Skeletal muscle tissue (tissue), 4 donors: ENCODE data around the gene GCGR. TPM values are rescaled to one million over a fixed set of nuclear protein-coding genes. Genes with fewer than 3 reads are reported as not detected.

Source experiments
- H3K27ac ChIP-seq: one replicate; pipeline ENCODE4 v1.7.0; 2013; ENCODE audit warnings: mild to moderate bottlenecking, low read depth, low read length, inconsistent platforms
- H3K27me3 ChIP-seq, 3 donors: one replicate each; pipeline ENCODE4 v1.7.0; 2013; ENCODE audit warnings: low read length in 3 of 3; ENCODE audit not compliant: control insufficient read depth in 3 of 3, insufficient read depth in 3 of 3
- H3K36me3 ChIP-seq, 3 donors: one replicate each; pipeline ENCODE4 v1.7.0; 2013; ENCODE audit warnings: low read length in 3 of 3; ENCODE audit not compliant: control insufficient read depth in 3 of 3, insufficient read depth in 3 of 3
- H3K4me1 ChIP-seq, 3 donors: one replicate each; pipeline ENCODE4 v1.7.0; 2013; ENCODE audit warnings: low read length in 3 of 3, mild to moderate bottlenecking in 3 of 3; ENCODE audit not compliant: control insufficient read depth in 3 of 3, insufficient read depth in 3 of 3
- H3K4me3 ChIP-seq, 3 donors: one replicate each; pipeline ENCODE4 v1.7.0; 2013; ENCODE audit warnings: low read length in 3 of 3
- H3K9ac ChIP-seq, 3 donors: one replicate each; pipeline ENCODE4 v1.7.0; 2013; ENCODE audit warnings: low read length in 3 of 3, mild to moderate bottlenecking in 3 of 3, moderate library complexity in 2 of 3, low read depth in 1 of 3
- H3K9me3 ChIP-seq, 3 donors: one replicate each; pipeline ENCODE4 v1.7.0; 2013; ENCODE audit warnings: low read length in 3 of 3; ENCODE audit not compliant: control insufficient read depth in 3 of 3
- total RNA-seq: library from RNA; depleted of rRNA; stranded (reverse); fragments of >200 nt; gene quantifications from one replicate; pipeline ENCODE4 v1.2.3, GENCODE V29; 2014
- donor health status: Osteomylitis.

Gene GCGR
- total RNA-seq, 1 donor from 2014 or later = not detected

- H3K4me3 ChIP-seq = peak within 1 kb of the TSS; percentile 80 to 91 (median 89)
- peak within 1 kb of the TSS; percentile 86 to 93 (median 92) for H3K9ac ChIP-seq
- peaks cover 24 to 28% (median 25%) of the 10 kb centered on the region in 3 donors for H3K36me3 ChIP-seq
- H3K4me1 ChIP-seq = peaks cover 54 to 61% (median 57%) of the 10 kb centered on the region in 3 donors
- H3K27ac ChIP-seq = peak within 1 kb of the TSS; percentile 87
- H3K27me3 ChIP-seq = no peaks in the 10 kb centered on the region
- no peaks in the 10 kb centered on the region for H3K9me3 ChIP-seq
Measured at GRCh38 chr17:81859906-81860755, 56.2 kb downstream of the GCGR start, which contains the start of gene P4HB. TSS of gene P4HB (minus strand) at chr17:81860535. CDS start at chr17:81860471, 64 bp downstream.

GRCh38 chr17:81860756-81861568 is 57.0 kb downstream of the GCGR start:
- Histone ChIP-seq H3K4me3 (peak overlapping the region; percentile 66 to 91 (median 89)), H3K4me1 (peaks cover 54 to 59% (median 56%) of the 10 kb centered on the region in 3 donors), H3K36me3 (peaks cover 19 to 21% (median 20%) of the 10 kb centered on the region in 3 donors)

GRCh38 chr17:81863123-81863675 is 59.2 kb downstream of the GCGR start:
- Histone ChIP-seq H3K4me1 (peaks cover 60 to 72% (median 61%) of the 10 kb centered on the region in 3 donors), H3K27me3 (no peaks in the 10 kb centered on the region), H3K9ac (peak overlapping the region in 2 of 3 donors; percentile 22 to 51), H3K9me3 (no peaks in the 10 kb centered on the region), H3K4me3 (peak overlapping the region in 1 of 3 donors; percentile 13), H3K36me3 (peaks cover 15 to 18% (median 17%) of the 10 kb centered on the region in 3 donors), H3K27ac (peak overlapping the region; percentile 7)

More at GRCh38 chr17:81860756-81861568, 57.0 kb downstream of the GCGR start:
- no peaks in the 10 kb centered on the region for H3K9me3 ChIP-seq
- no peaks in the 10 kb centered on the region for H3K27me3 ChIP-seq
- H3K27ac ChIP-seq = peak overlapping the region; percentile 80
- H3K9ac ChIP-seq = peak overlapping the region; percentile 78 to 93 (median 86)

Other genes starting within 250 kb of the GCGR start
- 43.8 TPM for gene NPLOC4, start 167.0 kb upstream of the GCGR start, total RNA-seq
- 0.52 TPM for gene TSPAN10, start 167.0 kb upstream of the GCGR start, total RNA-seq
- gene PDE6G, start 147.6 kb upstream of the GCGR start, total RNA-seq = 1.0 TPM
- 10.4 TPM for gene OXLD1, start 137.5 kb upstream of the GCGR start, total RNA-seq
- gene CCDC137, start 137.4 kb upstream of the GCGR start, total RNA-seq = 5.7 TPM
- 25.1 TPM for gene ARL16, start 120.4 kb upstream of the GCGR start, total RNA-seq
- 27.7 TPM for gene HGS, start 120.1 kb upstream of the GCGR start, total RNA-seq
- gene MRPL12, start 100.8 kb upstream of the GCGR start, total RNA-seq = 4.7 TPM
- gene SLC25A10, start 91.9 kb upstream of the GCGR start, total RNA-seq = 6.8 TPM
- gene MCRIP1, start 29.1 kb downstream of the GCGR start, total RNA-seq = 81.9 TPM
- 35.0 TPM for gene PPP1R27, start 30.9 kb downstream of the GCGR start, total RNA-seq
- gene P4HB, start 56.4 kb downstream of the GCGR start, total RNA-seq = 264 TPM
- 43.3 TPM for gene ARHGDIA, start 67.2 kb downstream of the GCGR start, total RNA-seq
- gene ALYREF, start 87.4 kb downstream of the GCGR start, total RNA-seq = 78.8 TPM
- gene ANAPC11, start 87.6 kb downstream of the GCGR start, total RNA-seq = 104 TPM
- 1.0 TPM for gene NPB, start 98.1 kb downstream of the GCGR start, total RNA-seq
- gene PCYT2, start 107.2 kb downstream of the GCGR start, total RNA-seq = 10.4 TPM
- gene SIRT7, start 114.0 kb downstream of the GCGR start, total RNA-seq = 3.7 TPM
- 8.9 TPM for gene MAFG, start 123.6 kb downstream of the GCGR start, total RNA-seq
- 43.8 TPM for gene PYCR1, start 133.2 kb downstream of the GCGR start, total RNA-seq
- gene MYADML2, start 143.1 kb downstream of the GCGR start, total RNA-seq = 16.7 TPM
- gene NOTUM, start 157.0 kb downstream of the GCGR start, total RNA-seq = 0.52 TPM
- gene ASPSCR1, start 173.5 kb downstream of the GCGR start, total RNA-seq = 18.8 TPM
- gene CENPX, start 218.7 kb downstream of the GCGR start, total RNA-seq = 20.9 TPM
- gene LRRC45, start 219.2 kb downstream of the GCGR start, total RNA-seq = 7.8 TPM
- gene RAC3, start 227.5 kb downstream of the GCGR start, total RNA-seq = 8.4 TPM
- gene DCXR, start 233.5 kb downstream of the GCGR start, total RNA-seq = 20.4 TPM
- 16.7 TPM for gene RFNG, start 247.7 kb downstream of the GCGR start, total RNA-seq
- gene GPS1, start 247.7 kb downstream of the GCGR start, total RNA-seq = 64.7 TPM